HEK293 (cell line): Measurements from ENCODE around the gene SNUPN.

Source experiments
- CTCF ChIA-PET: fragments of 350-600 bp; formaldehyde crosslinking; extraction: SDS; loops from one replicate; lab custom pipeline; 2021; ENCODE audit warnings: antibody characterized with exemption; lab: Yijun Ruan, JAX
- POLR2A ChIA-PET: fragments of 300-600 bp; formaldehyde crosslinking; extraction: SDS; loops from one replicate; lab custom pipeline; 2020; ENCODE audit warnings: antibody characterized with exemption, inconsistent platforms; lab: Yijun Ruan, JAX
- H3K27ac ChIP-seq: fragments of 200-500 bp; sonication (Bioruptor generic); 2 replicates; pipeline ENCODE4 v1.5.1; 2014; ENCODE audit warnings: low read depth, low read length, control low read depth, inconsistent platforms; ENCODE audit errors: extremely low read depth
- H3K36me3 ChIP-seq, 2 experiments: fragments of 200-500 bp in 1 of 2; sonication (Bioruptor generic) in 1 of 2; 1 replicate in 1 of 2; 2 replicates in 1 of 2; pipeline ENCODE4 v1.5.1; 2014 to 2017; ENCODE audit warnings: inconsistent platforms in 2 of 2, low read length in 2 of 2; ENCODE audit not compliant: control insufficient read depth in 2 of 2, insufficient read depth in 1 of 2
- H3K4me1 ChIP-seq: fragments of 200-500 bp; sonication (Bioruptor generic); 2 replicates; pipeline ENCODE4 v1.5.1; 2014; ENCODE audit warnings: mild to moderate bottlenecking, low read length, inconsistent platforms; ENCODE audit not compliant: control insufficient read depth, insufficient read depth
- H3K4me3 ChIP-seq: 2 replicates; pipeline ENCODE4 v1.5.1; 2011; ENCODE audit warnings: low read depth, mild to moderate bottlenecking, control low read depth, low read length, moderate library complexity
- H3K9me3 ChIP-seq: fragments of 200-500 bp; sonication (Bioruptor generic); 2 replicates; pipeline ENCODE4 v1.5.1; 2014; ENCODE audit warnings: low read depth, low read length, inconsistent platforms; ENCODE audit not compliant: control insufficient read depth, insufficient read depth
- BCL11A ChIP-seq: fragments of 450-650 bp; formaldehyde crosslinking; IDR thresholded peaks from 2 replicates; pipeline ENCODE4 v1.5.1; 2016; ENCODE audit warnings: low read depth, missing biosample characterization, missing genetic modification characterization
- EGR2 ChIP-seq: fragments of 450-650 bp; formaldehyde crosslinking; IDR thresholded peaks from 2 replicates; pipeline ENCODE4 v1.5.1; 2016; ENCODE audit warnings: low read depth, missing biosample characterization, missing genetic modification characterization
- GLIS2 ChIP-seq: fragments of 450-650 bp; formaldehyde crosslinking; IDR thresholded peaks from 2 replicates; pipeline ENCODE4 v1.5.1; 2016; ENCODE audit warnings: missing biosample characterization, missing genetic modification characterization
- KLF16 ChIP-seq: fragments of 450-650 bp; formaldehyde crosslinking; IDR thresholded peaks from 2 replicates; pipeline ENCODE4 v1.5.1; 2017; ENCODE audit warnings: missing biosample characterization, missing genetic modification characterization
- KLF17 ChIP-seq: fragments of 450-650 bp; formaldehyde crosslinking; IDR thresholded peaks from 2 replicates; pipeline ENCODE4 v1.5.1; 2016; ENCODE audit warnings: missing biosample characterization, missing genetic modification characterization
- OSR2 ChIP-seq: fragments of 450-650 bp; formaldehyde crosslinking; IDR thresholded peaks from 2 replicates; pipeline ENCODE4 v1.5.1; 2016; ENCODE audit warnings: missing biosample characterization, missing genetic modification characterization
- SP2 ChIP-seq: fragments of 450-650 bp; formaldehyde crosslinking; IDR thresholded peaks from 2 replicates; pipeline ENCODE4 v1.5.1; 2016; ENCODE audit warnings: missing biosample characterization, missing genetic modification characterization
- YY1 ChIP-seq: fragments of 450-650 bp; formaldehyde crosslinking; IDR thresholded peaks from 2 replicates; pipeline ENCODE4 v1.5.1; 2018; ENCODE audit warnings: missing biosample characterization, missing genetic modification characterization
- ZBTB11 ChIP-seq: fragments of 450-650 bp; formaldehyde crosslinking; conservative IDR thresholded peaks from 2 replicates; pipeline ENCODE4 v1.5.1; 2016; ENCODE audit warnings: low read depth, missing biosample characterization, missing genetic modification characterization
- ZBTB20 ChIP-seq: fragments of 450-650 bp; formaldehyde crosslinking; IDR thresholded peaks from 2 replicates; pipeline ENCODE4 v1.5.1; 2016; ENCODE audit warnings: missing biosample characterization, missing genetic modification characterization
- ZNF138 ChIP-seq: fragments of 450-650 bp; formaldehyde crosslinking; IDR thresholded peaks from 2 replicates; pipeline ENCODE4 v1.5.1; 2016; ENCODE audit warnings: missing biosample characterization, missing genetic modification characterization, borderline replicate concordance
- ZNF140 ChIP-seq: fragments of 450-650 bp; formaldehyde crosslinking; IDR thresholded peaks from 2 replicates; pipeline ENCODE4 v1.5.1; 2016; ENCODE audit warnings: missing biosample characterization, missing genetic modification characterization
- ZNF19 ChIP-seq: fragments of 450-650 bp; formaldehyde crosslinking; IDR thresholded peaks from 2 replicates; pipeline ENCODE4; 2016; ENCODE audit warnings: missing biosample characterization, missing genetic modification characterization, low read depth
- ZNF221 ChIP-seq: fragments of 450-650 bp; formaldehyde crosslinking; IDR thresholded peaks from 2 replicates; pipeline ENCODE4 v1.5.1; 2017; ENCODE audit warnings: missing biosample characterization, missing genetic modification characterization, borderline replicate concordance
- ZNF239 ChIP-seq: fragments of 450-650 bp; formaldehyde crosslinking; IDR thresholded peaks from 2 replicates; pipeline ENCODE4 v1.5.1; 2016; ENCODE audit warnings: missing biosample characterization, missing genetic modification characterization
- ZNF280C ChIP-seq: fragments of 450-650 bp; formaldehyde crosslinking; IDR thresholded peaks from 2 replicates; pipeline ENCODE4 v1.5.1; 2016; ENCODE audit warnings: missing biosample characterization, missing genetic modification characterization
- ZNF521 ChIP-seq: fragments of 450-650 bp; formaldehyde crosslinking; IDR thresholded peaks from 2 replicates; pipeline ENCODE4 v1.5.1; 2017; ENCODE audit warnings: missing biosample characterization, mild to moderate bottlenecking, missing genetic modification characterization
- ZNF621 ChIP-seq: fragments of 450-650 bp; formaldehyde crosslinking; IDR thresholded peaks from 2 replicates; pipeline ENCODE4 v1.5.1; 2017; ENCODE audit warnings: missing biosample characterization, missing genetic modification characterization
- ZNF791 ChIP-seq: fragments of 450-650 bp; formaldehyde crosslinking; IDR thresholded peaks from 2 replicates; pipeline ENCODE4 v1.5.1; 2016; ENCODE audit warnings: missing biosample characterization, missing genetic modification characterization
- ZNF830 ChIP-seq: fragments of 450-650 bp; IDR thresholded peaks from 2 replicates; pipeline ENCODE4 v1.5.0; 2018; ENCODE audit warnings: missing biosample characterization, missing genetic modification characterization, low read depth, mild to moderate bottlenecking, moderate library complexity
- TF ChIP-seq, protein P1 (sequence below): fragments of 450-650 bp; formaldehyde crosslinking; IDR thresholded peaks from 2 replicates; pipeline ENCODE4 v1.5.1; 2017; ENCODE audit warnings: missing biosample characterization, missing genetic modification characterization
- TF ChIP-seq, protein P2 (sequence below): IDR thresholded peaks from 2 replicates; pipeline ENCODE4 v1.6.1; 2011; ENCODE audit warnings: mild to moderate bottlenecking, low read depth, low read length, borderline replicate concordance

SNUPN gene

GRCh38 chr15:75656331-75656730, 30.8 kb upstream of the SNUPN start:
- POLR2A ChIA-PET: no interaction called here
- no peaks in the 10 kb centered on the region for H3K4me1 ChIP-seq

GRCh38 chr15:75655931-75656330, 30.4 kb upstream of the SNUPN start:
- Histone ChIP-seq H3K36me3 (peaks cover 0 to 9% of the 10 kb centered on the region in 2 experiments; a peak in 1 of 3 replicates), H3K4me3 (no peak overlapping the region), H3K27ac (no peak overlapping the region), H3K4me1 (no peaks in the 10 kb centered on the region), H3K9me3 (no peaks in the 10 kb centered on the region)
- CTCF ChIA-PET: interaction anchor here (0.7 kb wide), 1 partner anchor 296 kb away, joined by 3 read pairs; no protein-coding TSS in a partner anchor
- TF ChIP-seq ZNF280C (tag by site-specific recombination) (no peak), GLIS2 (tag by site-specific recombination) (no peak), ZNF221 (tag by site-specific recombination) (no peak), ZNF830 (tag by site-specific recombination) (no peak), SP2 (no peak), YY1 (tag by site-specific recombination) (no peak), ZNF138 (tag by site-specific recombination) (no peak), ZBTB11 (tag by site-specific recombination) (no peak), ZBTB20 (no peak), KLF17 (tag by site-specific recombination) (no peak), ZNF140 (tag by site-specific recombination) (no peak)
- POLR2A ChIA-PET: no interaction called here

More at GRCh38 chr15:75656331-75656730, 30.8 kb upstream of the SNUPN start:
- no peaks in the 10 kb centered on the region for H3K9me3 ChIP-seq
- no peak overlapping the region for H3K27ac ChIP-seq
- TF ChIP-seq BCL11A (no peak), EGR2 (tag by site-specific recombination) (no peak), ZNF621 (no peak), ZBTB20 (no peak), ZNF19 (tag by site-specific recombination) (no peak), ZNF791 (no peak), ZNF239 (no peak), OSR2 (tag by site-specific recombination) (no peak), KLF16 (tag by site-specific recombination) (no peak), ZNF521 (tag by site-specific recombination) (no peak)
- TF ChIP-seq, protein P1, sequence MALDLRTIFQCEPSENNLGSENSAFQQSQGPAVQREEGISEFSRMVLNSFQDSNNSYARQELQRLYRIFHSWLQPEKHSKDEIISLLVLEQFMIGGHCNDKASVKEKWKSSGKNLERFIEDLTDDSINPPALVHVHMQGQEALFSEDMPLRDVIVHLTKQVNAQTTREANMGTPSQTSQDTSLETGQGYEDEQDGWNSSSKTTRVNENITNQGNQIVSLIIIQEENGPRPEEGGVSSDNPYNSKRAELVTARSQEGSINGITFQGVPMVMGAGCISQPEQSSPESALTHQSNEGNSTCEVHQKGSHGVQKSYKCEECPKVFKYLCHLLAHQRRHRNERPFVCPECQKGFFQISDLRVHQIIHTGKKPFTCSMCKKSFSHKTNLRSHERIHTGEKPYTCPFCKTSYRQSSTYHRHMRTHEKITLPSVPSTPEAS: no peak
- TF ChIP-seq, protein P2, sequence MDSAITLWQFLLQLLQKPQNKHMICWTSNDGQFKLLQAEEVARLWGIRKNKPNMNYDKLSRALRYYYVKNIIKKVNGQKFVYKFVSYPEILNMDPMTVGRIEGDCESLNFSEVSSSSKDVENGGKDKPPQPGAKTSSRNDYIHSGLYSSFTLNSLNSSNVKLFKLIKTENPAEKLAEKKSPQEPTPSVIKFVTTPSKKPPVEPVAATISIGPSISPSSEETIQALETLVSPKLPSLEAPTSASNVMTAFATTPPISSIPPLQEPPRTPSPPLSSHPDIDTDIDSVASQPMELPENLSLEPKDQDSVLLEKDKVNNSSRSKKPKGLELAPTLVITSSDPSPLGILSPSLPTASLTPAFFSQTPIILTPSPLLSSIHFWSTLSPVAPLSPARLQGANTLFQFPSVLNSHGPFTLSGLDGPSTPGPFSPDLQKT: no peak
- TF ChIP-seq, all 188 proteins: peak for 0
- CTCF ChIA-PET: no interaction called here
- peaks cover 0 to 9% of the 10 kb centered on the region in 2 experiments; a peak in 1 of 3 replicates for H3K36me3 ChIP-seq
- no peak overlapping the region for H3K4me3 ChIP-seq
